Lower leg skin (tissue), 3 donors: ENCODE measurements around the gene TSPEAR.

Experiments used
- POLR2A ChIP-seq, 2 donors: fragments of 450-650 bp; IDR thresholded peaks; one replicate each; pipeline ENCODE4 v1.6.1; 2016 to 2017; ENCODE audit warnings: antibody characterized with exemption in 2 of 2, mild to moderate bottlenecking in 1 of 2, moderate library complexity in 1 of 2
- TF ChIP-seq, protein P1 (sequence below), 3 donors: fragments of 450-650 bp; IDR thresholded peaks; one replicate each; pipeline ENCODE4 v1.5.1; 2016; ENCODE audit warnings: antibody characterized with exemption in 3 of 3, mild to moderate bottlenecking in 3 of 3, moderate library complexity in 2 of 3

DNA sequence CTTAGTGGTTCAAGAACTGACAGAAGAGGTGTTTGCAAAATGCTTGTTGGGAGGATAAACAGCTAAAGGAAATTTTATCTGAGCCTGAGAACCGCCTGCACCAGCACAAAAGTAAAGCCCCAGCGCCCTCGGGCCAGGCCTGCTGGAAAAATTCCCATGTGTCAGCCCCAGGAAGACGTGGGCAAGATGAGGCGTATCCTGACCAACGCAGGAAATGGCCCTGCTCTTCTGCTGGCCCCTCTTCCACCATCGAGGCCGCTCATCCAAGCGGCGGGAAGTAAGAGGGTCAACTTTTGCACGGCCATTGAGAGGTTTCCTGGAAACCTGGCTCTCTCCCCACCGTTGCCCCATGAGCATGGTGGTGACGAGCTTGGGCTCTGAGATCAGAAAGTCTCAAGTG is 216.4 kb downstream of the TSPEAR start:
- TF ChIP-seq, protein P1, sequence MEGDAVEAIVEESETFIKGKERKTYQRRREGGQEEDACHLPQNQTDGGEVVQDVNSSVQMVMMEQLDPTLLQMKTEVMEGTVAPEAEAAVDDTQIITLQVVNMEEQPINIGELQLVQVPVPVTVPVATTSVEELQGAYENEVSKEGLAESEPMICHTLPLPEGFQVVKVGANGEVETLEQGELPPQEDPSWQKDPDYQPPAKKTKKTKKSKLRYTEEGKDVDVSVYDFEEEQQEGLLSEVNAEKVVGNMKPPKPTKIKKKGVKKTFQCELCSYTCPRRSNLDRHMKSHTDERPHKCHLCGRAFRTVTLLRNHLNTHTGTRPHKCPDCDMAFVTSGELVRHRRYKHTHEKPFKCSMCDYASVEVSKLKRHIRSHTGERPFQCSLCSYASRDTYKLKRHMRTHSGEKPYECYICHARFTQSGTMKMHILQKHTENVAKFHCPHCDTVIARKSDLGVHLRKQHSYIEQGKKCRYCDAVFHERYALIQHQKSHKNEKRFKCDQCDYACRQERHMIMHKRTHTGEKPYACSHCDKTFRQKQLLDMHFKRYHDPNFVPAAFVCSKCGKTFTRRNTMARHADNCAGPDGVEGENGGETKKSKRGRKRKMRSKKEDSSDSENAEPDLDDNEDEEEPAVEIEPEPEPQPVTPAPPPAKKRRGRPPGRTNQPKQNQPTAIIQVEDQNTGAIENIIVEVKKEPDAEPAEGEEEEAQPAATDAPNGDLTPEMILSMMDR (IDR thresholded peaks at IDR 0.05), result no peak
- TF ChIP-seq POLR2A (IDR thresholded peaks at IDR 0.05), result no peak
